Stimulated activated CD4-positive, alpha-beta T cell treated with anti-CD3 and anti-CD28 coated beads, Interleukin-4, amount 100 ng/mL, for 4 hours (primary cell): ENCODE measurements around the gene PCSK5.
"Not testable (repeated sequence)": the region's sequence is repeated elsewhere in the genome, so short reads cannot be mapped to it uniquely, and the experiment has no call there.

Experiments used
- DNase-seq, 2 experiments: peaks; one replicate each; pipeline ENCODE4 v3.0.0-alpha.2; 2020

PCSK5 gene

DNA sequence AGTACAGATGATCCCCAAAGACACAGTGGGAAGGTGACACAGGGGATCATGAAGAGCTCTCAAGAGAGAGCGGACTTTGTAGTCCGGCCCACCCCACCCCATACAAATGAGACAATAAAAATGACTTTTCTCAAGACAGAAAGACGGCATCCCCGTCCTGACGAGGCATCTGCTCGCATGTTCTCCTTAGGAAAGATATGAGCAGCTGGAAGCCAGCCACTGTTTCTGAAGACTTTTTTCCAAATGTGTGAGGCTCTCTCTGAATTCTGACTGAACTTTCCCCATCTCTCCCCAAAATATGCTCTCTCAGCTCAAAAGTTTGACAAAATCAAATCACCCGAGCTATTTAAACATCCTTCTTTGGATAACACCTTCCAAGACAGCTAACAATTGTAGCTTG is 398.6 kb downstream of the PCSK5 start:
- DNase-seq = no peak

DNA sequence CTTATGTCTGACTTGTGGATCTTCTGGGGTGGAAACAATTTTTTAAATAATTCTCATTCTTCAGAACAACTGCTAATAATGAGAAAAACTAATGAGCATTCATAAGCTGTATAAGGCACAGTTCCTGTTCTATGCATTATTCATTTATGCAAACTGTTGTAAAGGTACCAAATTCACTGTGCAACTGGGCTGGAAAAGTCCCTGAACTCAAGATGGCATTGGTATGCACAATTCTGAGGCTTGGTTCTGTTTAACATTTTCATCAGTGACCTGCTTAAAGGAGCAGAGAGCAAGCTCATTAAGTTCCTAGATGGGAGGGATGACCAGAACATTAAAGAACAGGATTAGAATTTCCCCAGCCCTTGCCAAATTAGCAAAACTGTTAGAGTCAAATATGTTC is 399.2 kb downstream of the PCSK5 start:
- DNase-seq = no peak

- DNase-seq = no peak
Observed at GRCh38 chr9:76290555-76290954, 400.1 kb downstream of the PCSK5 start.

GRCh38 chr9:76292246-76292645 is 401.8 kb downstream of the PCSK5 start:
- DNase-seq = no peak

GRCh38 chr9:76292658-76293057 is 402.2 kb downstream of the PCSK5 start:
- DNase-seq = no peak

GRCh38 chr9:76294301-76294700 is 403.8 kb downstream of the PCSK5 start:
- no peak for DNase-seq

- DNase-seq = no peak
Observed at GRCh38 chr9:76296561-76297310, 406.3 kb downstream of the PCSK5 start.

DNA sequence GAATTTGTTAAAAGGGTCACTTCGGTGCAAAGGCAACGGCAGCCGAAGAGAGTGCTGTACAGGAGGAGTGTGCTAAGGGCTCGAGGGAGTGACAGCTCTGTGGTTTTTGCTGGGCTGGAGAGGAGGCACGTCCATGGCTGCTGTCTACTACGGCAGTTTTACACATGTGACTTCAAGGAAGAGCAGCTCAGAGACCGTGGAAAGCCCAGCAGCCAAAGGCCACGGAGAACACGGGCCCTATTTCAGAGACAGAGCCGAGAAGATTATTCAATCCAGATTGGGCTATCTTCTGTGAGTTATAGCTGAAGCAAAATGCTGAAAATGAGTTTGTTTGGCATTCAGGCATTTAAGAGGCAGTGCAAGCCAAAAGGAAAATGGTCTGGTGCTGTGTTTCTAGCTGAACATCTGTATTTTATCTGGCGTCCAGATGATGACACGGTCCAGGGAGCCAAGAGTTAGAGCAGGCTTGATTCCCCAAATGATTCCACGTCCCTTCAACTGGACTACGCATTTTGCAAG is 407.3 kb downstream of the PCSK5 start:
- DNase-seq = no peak

GRCh38 chr9:76298521-76299144 is 408.2 kb downstream of the PCSK5 start:
- no peak for DNase-seq

DNA sequence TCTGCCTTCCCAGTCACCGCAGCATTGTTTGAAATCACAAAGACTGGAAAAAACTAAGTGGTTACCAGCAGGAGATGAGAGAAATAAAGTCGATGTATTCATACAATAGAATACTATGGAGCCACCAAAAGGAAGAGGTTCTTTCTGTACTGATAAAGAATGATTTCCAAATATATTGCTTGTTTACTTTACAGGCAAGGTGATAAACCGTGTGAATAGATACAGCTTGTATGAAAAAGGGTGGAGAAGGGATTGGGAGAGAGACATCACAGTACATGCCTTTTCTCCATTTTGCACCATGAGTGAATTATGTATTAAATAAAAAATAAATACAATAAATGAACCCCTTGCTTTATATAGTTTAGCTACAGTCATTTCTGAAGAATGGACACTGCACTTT is 412.1 kb downstream of the PCSK5 start:
- DNase-seq = no peak

DNA sequence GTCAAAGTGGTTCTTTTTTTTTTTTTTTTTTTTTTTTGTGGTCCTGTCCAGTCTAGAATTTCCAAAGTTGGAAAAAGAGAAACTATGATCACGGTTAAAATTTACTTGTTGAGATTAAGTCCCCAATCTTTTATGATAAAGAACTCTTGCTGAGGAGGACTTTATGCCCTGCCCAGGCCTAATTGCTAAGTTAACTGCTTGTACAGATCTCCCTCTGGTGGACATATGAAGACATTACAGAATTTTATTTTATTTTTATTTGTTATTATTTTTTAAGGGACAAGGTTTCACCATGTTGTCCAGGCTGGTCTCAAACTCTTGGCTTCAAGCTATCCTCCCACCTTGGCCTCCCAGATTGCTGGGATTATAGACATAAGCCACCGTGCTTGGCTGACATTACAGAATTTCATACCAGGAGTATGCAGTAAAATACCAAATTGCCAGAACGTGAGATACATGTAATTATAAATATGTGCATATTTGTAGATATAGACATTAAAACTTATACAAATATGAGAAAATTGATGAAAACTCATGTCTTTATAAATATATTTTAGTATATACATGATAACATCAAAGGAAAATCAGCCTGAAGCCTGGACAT is 412.6 kb downstream of the PCSK5 start:
- no peak for DNase-seq

GRCh38 chr9:76307047-76307446 is 416.6 kb downstream of the PCSK5 start:
- DNase-seq = not testable (repeated sequence)

- DNase-seq = no peak
Observed at GRCh38 chr9:76310577-76310976, 420.1 kb downstream of the PCSK5 start.

DNA sequence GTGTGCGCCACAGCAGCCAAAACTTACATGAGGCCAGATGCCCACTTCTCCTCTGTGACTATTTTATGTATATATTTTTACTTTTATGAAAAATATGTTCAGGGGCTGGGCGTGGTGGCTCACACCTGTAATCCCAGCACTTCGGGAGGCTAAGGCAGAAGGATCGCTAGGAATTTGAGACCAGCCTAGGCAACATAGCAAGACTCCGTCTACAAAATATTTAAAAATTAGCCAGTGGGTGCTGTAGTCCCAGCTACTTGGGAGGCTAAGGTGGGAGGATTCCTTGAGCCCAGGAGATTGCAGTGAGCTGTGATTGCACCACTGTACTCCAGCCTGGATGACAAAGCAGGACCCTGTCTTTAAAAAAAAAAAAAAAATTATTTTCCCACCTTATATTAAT is 420.5 kb downstream of the PCSK5 start:
- no peak for DNase-seq

- DNase-seq = no peak
Observed at GRCh38 chr9:76311537-76311936, 421.1 kb downstream of the PCSK5 start.

DNA sequence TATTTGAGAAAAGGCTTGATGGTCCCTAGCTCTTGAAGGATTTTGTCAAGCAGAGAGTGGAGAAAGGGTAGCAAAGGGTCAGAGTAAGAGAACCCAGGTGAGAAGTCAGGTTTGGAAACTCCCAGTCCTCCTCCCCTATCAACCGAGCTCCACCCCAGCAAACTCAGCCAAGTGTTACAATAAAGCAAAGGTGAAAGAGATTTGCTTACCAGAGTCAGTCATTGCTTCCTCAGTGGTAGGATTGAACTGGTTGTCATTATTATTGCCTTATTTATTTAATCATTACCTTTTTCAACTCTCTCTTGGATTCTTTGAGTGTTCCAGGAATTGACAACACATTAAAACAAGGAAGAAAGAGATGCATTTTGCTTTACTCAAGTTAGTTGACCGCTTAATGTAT is 423.3 kb downstream of the PCSK5 start:
- no peak for DNase-seq

- no peak for DNase-seq
Observed at GRCh38 chr9:76314321-76314720, 423.8 kb downstream of the PCSK5 start.

- DNase-seq = no peak
Observed at GRCh38 chr9:76316069-76316468, 425.6 kb downstream of the PCSK5 start.

DNA sequence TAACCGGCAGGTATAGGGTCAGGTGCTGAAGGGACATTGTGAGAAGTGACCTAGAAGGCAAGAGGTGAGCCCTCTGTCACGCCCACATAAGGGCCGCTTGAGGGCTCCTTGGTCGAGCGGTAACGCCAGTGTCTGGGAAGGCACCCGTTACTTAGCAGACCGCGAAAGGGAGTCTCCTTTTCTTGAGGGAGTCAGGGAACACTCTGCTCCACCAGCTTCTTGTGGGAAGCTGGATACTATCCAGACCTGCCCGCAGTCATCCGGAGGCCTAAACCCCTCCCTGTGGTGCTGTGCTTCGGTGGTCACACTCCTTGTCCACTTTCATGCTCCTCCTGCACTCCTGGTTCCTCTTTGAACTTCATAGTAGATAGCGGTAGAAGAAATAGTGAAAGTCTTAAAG is 429.0 kb downstream of the PCSK5 start:
- not testable (repeated sequence) for DNase-seq

- DNase-seq = no peak
Observed at GRCh38 chr9:76321195-76321828, 430.8 kb downstream of the PCSK5 start.

DNA sequence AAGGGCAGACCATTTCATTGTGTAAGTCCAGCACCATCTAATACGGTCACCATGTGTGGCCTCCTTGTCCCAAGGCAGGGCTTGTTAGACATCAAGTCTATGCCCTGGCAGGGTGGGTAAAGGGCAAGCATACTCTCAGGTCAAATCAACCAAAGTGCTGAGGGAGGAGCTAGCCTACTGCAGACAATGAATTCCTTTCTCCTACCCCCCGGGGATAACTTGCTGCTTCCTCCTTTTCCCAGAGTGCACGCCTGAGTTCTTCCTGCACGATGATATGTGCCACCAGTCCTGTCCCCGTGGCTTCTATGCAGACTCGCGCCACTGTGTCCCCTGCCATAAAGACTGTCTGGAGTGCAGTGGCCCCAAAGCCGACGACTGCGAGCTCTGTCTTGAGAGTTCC is 432.3 kb downstream of the PCSK5 start:
- no peak for DNase-seq

DNA sequence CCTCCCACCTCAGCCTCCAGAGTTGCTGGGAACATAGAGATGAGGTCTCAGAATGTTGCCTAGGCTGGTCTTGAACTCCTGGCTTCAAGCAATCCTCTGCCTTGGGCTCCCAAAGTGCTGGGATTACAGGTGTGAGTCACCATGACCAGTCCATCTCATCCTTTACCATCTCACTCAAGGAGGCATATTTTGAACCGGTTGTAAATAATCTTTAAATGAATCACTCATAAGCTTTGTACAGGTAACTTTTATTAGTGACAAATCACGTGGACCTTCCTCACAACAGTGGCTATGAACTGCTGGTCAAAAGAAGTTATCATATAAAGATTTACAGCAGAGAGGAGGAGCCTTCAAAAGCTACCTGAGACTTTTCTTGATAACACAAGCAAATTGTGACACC is 433.0 kb downstream of the PCSK5 start:
- DNase-seq = no peak

GRCh38 chr9:76324030-76324429 is 433.6 kb downstream of the PCSK5 start:
- not testable (repeated sequence) for DNase-seq

GRCh38 chr9:76330034-76330433 is 439.6 kb downstream of the PCSK5 start:
- no peak for DNase-seq
